Stimulated activated CD4-positive, alpha-beta T cell treated with anti-CD3 and anti-CD28 coated beads, Interleukin-15, amount 100 ng/mL, for 48 hours (primary cell): ENCODE results near the gene PKM.

Experiments used
- DNase-seq, 2 donors: peaks; one replicate each; pipeline ENCODE4 v3.0.0-alpha.2; 2020; ENCODE audit warnings: low read depth in 2 of 2

Gene PKM

DNA sequence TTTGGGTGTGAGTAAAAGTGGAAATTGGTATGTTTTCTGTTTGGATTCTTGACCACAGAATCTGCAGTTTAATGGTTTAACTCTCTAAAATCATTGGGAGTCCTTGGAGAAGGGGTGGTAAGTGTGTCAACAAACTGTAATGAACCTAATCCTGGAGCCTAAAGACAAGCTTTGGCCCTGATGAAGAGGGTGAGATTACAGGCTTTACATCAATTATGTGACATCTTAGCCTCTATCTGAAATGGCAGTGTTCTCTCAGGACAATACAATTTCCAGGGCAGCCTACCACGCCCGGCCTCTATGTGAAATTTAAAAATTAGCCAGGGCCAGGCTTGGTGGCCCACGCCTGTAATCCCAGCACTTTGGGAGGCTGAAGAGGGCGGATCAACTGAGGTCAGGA lies 4.3 kb upstream of the PKM start:
- no peak for DNase-seq

DNA sequence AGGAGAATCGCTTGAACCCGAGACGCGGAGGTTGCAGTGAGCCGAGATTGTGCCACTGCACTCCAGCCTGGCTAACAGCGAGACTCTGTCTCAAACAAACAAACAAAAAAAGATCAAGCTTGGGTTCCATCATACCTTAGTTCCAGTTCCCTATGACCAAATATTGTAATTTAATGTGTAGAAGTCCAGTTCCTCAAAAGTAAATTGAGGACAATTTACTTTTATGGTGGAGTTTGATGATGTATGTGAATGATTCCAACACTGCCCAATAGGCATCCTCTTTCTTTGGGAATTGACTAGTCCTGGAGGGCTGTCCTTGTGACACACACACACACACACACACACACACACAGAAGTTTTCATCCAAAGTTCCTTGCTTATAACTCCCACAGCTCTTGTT lies 2.8 kb upstream of the PKM start:
- DNase-seq = no peak

DNA sequence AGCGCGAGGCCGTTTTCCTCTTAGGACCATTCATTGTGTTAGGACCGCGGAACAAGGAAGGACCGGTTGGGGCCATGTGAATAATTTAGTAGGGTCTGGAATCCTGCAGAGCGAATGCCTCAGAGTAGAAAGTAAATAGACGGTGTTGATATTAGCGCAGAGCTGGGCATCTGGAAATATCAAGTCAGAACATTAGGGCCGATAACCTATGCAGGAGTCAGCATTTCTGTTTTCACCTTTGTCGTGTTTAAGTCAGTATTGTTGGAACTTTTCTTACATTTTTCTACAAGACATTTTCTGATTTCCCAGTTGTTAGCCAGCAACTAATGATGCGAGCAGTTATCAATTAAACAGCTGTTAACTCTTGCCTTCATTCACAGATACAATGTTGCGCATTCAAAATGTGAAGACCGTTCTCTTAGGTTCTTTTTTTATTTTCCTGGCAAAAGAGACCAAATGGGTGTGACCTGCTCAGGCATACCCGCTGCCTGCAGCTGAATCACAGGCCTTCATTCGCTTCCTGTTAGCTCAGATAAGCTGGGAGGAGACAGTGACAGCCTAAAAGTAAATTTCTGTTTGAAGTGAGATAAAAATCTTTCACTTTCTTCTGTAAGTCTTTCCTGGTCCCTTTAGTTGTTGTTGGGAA lies 966 bp upstream of the PKM start:
- DNase-seq = no peak

DNA sequence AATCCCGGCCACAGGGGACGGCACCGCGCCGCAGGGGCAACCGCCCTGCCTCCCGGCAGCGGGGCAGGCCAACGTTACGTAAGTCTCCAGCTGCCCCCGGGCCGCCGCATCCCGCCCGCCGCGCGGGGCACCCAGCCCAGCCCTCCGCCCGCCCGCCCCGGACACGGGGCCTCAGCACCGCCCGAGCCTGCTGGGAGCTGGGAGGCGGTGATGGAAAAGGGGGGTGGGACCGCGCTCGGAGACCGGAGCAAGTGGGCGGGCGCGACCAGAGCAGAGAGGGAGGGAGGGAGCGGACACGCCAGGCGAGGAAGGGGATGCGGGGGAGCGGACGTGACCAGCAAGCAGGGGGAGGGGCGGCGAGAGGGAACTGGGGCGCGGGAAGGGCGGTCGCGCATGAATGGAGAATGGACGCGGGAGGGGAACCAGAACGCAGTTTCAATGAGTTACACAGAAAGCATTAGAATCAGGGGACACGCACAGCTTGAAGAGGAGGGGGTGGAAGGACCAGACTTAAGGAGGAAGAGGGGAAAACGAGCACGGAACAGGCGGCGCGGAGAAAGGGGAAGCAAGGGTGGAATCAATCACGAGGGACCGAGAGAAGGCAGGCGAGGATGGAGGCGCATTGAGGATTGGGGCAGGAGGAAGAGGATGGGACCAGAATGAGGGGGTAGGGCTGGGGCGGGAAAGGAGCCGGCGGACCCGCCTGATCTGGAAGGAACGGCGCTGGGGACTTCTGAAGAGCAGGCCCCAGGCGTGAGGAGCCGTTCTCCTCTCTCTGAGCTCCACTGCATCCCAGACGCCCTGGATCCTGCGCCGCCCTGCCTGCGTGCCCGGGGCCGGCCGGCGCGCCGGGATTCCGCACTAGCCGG lies 559 bp downstream of the PKM start:
- peak; percentile 83 to 85 for DNase-seq

DNA sequence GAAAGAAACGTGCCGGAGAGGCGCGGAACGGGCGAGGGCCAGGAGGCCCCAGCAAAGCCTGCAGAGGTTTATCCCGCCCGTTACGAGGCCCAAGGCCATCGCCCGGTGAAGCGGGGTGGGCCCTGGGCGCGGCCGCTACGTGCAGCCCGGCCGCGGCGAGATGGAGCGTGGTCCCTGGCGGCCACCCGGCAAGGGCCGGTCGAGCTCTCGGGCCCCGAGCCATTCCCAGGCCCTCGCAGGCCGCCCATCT lies 1.1 kb downstream of the PKM start:
- no peak for DNase-seq

DNA sequence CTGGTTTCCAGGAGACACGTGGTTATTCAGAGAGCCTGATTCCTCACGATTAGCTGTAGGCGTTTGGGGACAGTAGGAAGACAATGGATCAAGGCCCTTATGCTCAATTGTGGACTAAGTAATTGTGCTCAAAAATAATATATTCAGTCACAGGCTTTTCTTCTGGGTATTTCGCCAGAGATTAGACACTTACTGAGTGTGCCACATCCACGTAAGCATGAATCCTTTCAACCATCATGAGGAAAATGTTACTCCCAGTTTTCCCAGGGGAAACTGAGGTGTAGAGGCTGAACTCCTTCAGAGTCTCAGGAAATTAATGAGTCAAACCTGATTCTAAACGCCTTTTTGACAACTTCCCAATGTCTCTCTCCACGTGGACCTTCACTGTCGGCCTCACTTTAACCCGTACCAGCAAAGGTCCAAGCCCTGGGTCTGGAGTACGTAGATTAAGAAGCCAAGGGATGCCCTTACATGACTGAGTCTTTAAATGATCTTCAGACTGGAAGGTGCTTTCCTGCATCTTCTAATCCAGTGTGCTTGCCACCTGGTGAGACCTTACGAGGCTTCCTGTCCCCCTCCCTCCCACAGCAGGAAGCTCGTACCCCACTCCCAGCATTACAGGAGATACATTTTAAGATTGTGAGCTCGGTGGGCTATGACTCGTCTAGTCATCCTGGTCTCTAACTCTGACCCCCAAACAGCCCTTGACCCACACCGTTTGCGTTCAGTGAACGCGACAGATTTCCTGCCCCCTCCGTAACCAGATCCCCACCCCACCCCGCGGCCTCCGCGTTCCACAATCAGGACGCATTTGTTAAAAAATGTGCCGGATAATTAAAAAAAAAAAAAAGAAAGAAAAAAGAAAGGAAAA lies 1.7 kb downstream of the PKM start:
- no peak for DNase-seq

DNA sequence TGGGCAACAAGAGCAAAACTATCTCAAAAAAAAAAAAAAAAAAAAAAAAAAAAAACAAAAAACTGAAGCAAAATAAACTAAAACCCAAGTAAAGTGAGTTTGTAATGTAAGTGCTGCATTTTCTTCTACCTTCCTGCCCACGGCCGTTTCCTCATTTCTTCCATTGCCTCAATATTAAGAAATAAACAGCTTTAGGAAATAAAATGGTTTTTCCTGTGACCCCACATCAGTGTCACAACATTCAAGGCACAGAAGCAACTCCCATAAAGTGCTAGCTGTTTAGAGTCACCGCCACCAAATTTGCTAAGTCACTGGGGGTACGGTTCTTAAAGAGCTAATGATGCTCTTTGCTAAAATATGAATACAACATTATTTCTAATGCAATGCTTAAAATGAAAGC lies 3.3 kb downstream of the PKM start:
- no peak for DNase-seq

DNA sequence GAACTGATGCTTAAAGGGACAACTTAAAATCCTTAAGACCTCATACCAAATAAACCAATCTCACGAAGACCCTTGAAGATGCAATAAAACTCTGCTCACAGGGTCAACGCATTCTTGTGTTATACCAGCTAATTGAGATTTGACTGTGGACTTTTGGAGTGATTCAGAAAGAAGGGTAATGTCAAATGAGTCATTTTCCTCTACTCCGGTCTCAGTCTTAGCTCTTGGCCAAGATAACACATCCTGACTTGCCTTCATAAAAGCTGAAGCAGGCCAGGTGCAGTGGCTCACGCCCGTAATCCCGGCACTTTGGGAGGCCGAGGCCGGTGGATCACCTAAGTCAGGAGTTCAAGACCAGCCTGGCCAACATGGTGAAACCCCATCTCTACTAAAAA lies 3.8 kb downstream of the PKM start:
- DNase-seq = peak in 1 of 2 donors; percentile 38

DNA sequence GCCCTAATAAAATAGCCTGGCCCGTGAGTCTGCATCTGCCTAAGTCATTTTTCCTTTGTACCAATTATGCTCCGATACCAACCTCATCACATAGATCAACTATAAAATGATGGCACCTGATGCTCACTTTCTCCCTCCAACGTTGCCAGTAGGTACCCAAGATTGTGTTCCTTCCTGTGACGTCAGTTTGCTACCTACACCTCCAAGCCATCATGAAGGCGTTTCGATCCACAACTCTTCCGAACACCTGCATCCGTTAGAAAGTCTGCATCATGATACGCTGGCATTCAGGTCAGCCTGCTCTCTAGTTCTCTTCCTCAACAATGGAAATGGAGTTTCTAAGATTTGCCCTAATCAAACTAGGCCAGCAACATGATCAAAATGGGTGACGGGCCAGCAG lies 7.7 kb downstream of the PKM start:
- DNase-seq = no peak

DNA sequence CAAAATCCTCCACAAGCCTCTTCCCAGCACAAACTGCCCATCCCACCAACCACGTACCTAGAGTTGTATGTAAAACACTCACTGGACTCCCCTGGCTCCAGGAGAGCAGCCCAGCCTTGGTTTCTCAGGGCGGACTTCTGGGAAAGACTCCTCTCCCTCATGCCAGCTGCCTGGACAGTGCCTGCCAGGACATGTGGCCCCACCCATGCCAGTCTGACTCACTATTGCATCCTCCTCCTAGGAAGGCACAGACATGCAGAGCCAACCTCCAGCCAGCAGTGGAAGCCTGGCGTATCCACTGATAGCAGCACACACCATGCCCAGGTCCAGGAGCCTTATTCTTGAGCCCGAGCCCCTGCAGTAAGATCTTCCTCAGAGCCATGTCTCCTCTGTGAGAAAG lies 8.6 kb downstream of the PKM start:
- DNase-seq = no peak

DNA sequence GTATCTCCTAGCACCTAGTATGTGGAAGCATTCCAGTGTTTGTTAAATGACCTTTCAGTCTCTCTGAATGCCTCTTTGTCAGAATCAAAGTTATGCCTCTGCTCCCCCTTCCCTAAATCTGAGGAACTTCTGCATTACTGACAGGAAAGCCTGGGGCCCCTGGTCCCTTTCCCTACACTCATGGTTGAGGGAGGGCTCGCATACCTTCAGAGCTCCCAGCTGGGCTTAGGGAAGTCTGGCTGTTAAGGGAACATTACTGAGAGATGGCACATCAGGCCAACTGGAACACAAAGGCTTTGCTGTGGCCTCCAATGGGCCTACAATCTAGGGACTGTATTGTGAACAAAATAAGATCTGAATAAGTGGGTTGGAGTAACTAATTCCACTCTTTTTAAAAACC lies 10.3 kb downstream of the PKM start:
- DNase-seq = no peak

DNA sequence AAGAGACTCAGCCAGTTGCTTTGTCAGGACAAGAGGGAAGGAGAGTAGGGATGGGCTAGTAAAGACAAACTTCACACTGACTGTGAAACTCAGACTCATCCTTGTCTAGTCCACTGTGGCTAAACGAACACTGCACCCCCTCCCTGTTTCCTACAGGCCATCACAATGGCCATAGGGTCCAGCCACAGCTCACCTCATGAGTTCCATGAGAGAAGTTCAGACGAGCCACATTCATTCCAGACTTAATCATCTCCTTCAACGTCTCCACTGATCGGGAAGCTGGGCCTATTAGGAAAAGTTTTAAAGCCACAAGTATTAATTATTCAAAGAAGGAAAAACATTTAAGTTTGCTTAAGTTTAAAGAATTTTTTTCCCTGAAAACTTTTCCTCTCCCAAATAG lies 13.8 kb downstream of the PKM start:
- DNase-seq = no peak

DNA sequence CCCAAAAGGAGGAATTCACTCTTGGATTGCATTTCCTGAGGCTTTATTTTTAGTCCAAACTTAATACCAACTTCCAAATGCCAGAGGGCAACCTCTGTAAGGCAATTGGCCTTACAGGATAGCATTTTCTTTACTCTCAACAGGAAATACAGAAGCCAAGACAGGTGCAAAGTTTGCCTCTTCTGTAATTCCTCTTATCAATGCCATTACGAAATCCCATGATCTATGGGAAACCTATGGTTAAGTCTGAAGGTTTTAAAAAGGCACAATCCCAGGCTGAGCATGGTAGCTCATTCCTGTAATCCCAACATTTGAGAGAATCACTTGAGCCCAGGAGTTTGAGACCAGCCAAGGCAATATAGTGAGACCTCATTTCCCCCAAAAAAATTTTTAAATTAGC lies 14.9 kb downstream of the PKM start:
- DNase-seq = no peak

DNA sequence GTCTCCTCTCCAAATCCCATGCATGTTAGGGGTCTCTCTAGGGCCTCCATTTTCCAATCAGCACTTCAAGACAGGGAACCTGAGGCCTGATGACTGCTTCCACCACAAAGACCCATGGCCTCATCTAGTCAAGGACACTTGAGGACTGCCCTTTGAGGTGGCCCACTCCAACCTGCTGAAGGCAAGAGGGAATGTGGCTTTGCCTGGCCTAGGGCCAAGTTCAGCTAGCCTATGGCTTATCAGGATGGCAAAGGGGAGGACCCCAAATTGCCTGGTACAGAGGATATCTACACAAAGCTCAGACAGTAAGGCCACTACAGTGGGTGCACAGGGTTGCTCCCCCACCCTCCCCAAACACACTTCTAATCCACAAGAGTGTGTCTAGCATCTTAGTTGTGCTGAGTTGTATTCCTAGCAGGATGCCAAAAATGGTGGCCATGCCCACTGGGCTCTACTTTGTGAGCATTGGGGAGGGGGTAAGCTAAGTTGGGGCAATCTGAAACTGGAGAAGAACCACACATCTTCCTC lies 23.4 kb downstream of the PKM start:
- DNase-seq = no peak

DNA sequence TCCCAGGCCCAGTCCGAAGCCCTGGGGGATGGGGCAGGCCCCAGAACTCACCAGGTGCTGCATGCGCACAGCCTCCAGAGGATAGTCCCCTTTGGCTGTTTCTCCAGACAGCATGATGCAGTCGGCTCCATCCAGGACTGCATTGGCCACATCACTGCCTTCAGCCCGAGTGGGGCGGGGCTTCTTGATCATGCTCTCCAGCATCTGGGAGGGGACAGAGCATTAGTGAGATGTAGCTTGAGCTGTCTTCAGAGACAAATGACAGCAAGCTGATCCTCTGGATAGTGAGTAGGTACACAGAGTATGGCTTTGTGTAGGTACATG lies 24.4 kb downstream of the PKM start:
- no peak for DNase-seq

DNA sequence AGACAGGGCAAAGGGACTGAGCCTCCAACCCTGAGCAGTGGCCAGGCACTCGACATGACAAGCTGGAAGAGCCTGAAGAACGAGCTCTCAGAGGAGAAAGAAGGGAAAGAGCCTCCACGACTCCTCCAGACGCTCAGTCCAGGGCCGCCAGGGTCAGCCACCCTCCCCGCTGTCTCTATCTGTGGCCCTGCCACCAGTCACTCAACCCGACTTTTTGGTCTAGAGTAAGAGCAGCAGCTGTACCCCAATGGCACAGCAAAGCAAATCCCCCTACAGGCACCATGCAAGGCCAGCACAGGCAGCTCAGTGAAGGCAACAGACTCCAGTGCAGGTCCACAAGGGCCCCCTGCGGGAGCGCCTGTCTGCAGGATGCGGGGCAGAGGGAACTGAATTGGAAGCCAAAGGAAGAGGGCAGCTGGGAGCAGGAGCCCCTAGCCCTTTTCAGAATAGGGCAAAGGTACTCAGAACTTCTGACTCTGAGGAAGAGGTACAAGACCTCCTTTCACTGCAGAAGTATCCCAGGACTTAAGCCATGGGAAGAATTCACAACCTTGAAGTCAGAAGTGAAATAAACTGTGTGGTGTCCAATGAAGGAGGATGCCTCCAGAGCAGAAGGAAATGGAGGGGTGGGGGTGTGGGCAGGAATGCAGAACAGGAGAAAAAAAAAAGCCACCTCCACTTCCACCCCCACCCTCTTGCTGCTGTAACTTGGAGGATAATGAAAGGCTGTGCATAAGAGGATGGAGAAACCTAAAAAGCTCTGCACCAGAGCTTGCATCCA lies 24.9 kb downstream of the PKM start:
- no peak for DNase-seq

DNA sequence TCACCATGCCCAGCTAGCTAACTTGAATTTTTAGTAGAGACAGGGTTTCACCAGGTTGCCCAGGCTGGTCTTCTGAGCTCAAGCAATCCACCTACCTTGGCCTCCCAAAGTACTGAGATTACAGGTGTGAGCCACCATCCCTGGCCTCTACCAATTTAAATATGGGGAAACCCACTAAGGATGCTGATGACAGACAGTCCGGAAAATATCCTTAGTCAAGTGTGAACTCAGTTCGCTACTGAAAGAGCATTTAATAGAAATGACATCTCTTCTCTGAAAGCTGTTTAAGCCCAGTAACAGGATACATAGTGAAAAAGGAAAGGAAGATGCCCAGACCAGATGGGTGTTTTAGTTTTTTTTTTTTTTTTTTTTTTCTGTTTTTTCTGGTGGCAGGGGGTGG lies 25.7 kb downstream of the PKM start:
- DNase-seq = no peak

DNA sequence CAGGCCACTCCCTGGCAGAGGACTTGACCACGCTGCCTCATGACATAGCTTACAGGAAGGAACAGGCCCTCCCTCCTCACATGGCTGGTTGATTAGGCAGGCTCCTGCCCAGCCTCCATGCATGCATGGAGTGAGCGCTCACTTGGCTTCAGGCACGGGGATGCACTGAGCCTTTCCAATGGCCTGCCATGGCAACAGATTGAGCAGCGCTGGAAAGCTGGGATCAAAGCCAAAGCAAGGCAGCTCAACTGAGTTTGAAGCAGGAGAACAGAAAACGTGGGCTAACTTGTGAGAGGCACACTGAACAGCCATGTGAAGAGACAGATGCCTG lies 27.5 kb downstream of the PKM start:
- no peak for DNase-seq

DNA sequence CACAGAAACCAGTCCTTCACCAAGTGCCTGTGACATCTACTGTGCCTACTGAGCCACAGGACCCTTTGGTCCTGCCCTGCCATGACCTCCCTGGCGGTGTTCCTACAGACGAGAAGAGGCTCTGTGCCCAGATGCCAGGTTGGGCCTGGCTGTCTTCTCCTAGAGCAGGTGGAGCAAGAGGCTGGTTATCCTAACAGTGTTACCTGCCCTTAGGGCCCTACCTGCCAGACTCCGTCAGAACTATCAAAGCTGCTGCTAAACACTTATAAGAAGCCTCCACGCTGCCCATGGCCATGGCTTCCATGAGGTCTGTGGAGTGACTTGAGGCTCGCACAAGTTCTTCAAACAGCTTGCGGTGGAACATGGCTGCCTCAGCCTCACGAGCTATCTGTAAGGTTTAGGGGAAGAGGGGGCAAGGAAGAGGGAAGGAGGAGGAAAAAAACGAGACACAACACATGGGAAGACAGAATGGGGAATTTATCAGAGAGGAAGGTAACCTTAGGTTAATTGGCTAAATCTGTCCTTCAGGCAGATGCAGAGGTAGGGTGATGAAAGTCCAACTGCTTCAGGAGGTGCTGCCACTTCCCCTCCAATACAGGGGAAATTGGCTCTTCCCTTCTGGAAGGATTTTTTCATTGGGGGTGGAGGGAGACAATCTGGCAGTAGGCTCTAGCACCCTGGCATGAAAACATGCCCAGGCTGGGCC lies 28.0 kb downstream of the PKM start:
- no peak for DNase-seq

DNA sequence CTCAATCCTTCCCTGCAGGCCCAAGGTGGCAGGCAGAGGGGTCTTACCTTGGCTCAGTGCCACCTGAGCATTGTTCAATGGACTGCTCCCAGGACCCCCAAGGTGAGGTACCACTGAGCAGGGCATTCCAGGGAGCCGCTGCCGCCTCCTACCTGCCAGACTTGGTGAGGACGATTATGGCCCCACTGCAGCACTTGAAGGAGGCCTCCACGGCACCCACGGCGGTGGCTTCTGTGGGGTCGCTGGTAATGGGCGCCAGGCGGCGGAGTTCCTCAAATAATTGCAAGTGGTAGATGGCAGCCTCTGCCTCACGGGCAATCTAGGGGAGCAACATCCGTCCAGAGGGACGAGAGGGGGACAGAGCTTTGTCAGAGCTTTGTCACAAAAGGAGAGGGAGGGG lies 28.7 kb downstream of the PKM start:
- DNase-seq = no peak

DNA sequence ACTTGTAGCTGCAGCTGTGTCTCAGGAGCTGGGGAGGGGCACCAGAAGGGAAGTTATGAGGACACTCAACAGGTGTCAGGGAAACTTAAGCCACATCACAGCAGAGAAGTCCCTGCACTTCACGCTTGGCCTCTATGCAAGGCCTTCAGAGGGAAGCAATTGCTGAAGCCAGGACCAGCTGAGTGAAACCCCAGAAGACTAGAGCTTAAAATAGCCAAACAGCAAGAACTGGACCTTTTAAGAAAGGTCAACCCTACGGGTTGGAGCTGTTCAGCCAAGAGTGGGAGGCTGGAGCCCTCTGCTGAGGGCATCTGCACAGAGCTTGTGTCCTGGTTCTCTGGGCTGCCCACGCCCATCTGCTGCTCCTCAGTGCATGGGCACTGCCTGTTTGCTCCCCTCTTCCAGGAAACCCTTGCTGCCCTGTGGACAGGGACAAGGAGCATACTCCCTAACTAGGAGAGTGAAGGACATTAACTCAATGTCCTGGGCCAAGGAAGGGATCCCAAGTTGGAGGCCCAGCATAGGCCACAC lies 29.5 kb downstream of the PKM start:
- DNase-seq = no peak
